GM12878 (cell line): ENCODE data around the gene MMP15. TPM values are rescaled to one million over a fixed set of nuclear protein-coding genes. Genes with fewer than 3 reads are reported as not detected.
"Not testable (repeated sequence)": the region's sequence is repeated elsewhere in the genome, so short reads cannot be mapped to it uniquely, and the experiment has no call there.

ENCODE experiments used
- ATAC-seq: fragments of 200-7000 bp; cut with Tn5 transposase; 3 replicates; pipeline ENCODE4 v1.9.1; 2020; ENCODE audit warnings: mild to moderate bottlenecking, moderate library complexity
- BruUV-seq: library from RNA; stranded (reverse); fragments of 400-500 nt; replicated peaks from 2 replicates; lab custom pipeline; 2021; lab: Mats Ljungman, UMichigan
- CTCF ChIA-PET: fragments of 300-600 bp; sonication (Branson Sonifier 250); formaldehyde crosslinking; extraction: SDS; loops from one replicate; lab custom pipeline; 2021; ENCODE audit warnings: inconsistent platforms; lab: Yijun Ruan, JAX
- POLR2A ChIA-PET: fragments of 350-600 bp; formaldehyde crosslinking; extraction: SDS; loops from one replicate; lab custom pipeline; 2021; ENCODE audit warnings: inconsistent platforms; lab: Charles Lee
- RAD21 ChIA-PET: fragments of 300-600 bp; sonication (Branson Sonifier 250); formaldehyde crosslinking; loops from one replicate; lab custom pipeline; 2023; ENCODE audit warnings: antibody characterized with exemption; ENCODE audit not compliant: unreplicated experiment; lab: Charles Lee
- SMC1A ChIA-PET: fragments of 300-600 bp; sonication (Branson Sonifier 250); formaldehyde crosslinking; loops from one replicate; lab custom pipeline; 2023; ENCODE audit not compliant: unreplicated experiment, uncharacterized antibody; lab: Charles Lee
- DNase-seq: peaks from one replicate; pipeline ENCODE4 v3.0.0-alpha.2; 2011; ENCODE audit warnings: low read depth, low spot score
- FAIRE-seq: peaks from 3 replicates; lab custom pipeline; 2011; peaks lifted over from hg19 to GRCh38; lab: Jason Lieb, UNC
- H2AFZ ChIP-seq: 2 replicates; pipeline ENCODE4 v1.6.0; 2011; ENCODE audit warnings: low read depth, low read length, control low read depth; ENCODE audit not compliant: control insufficient read depth
- H3K27ac ChIP-seq: 2 replicates; pipeline ENCODE4 v1.5.1; 2011; ENCODE audit warnings: control low read depth; ENCODE audit not compliant: control insufficient read depth, insufficient read depth
- H3K27me3 ChIP-seq, 2 experiments: replicated peaks in 1 of 2; 2 replicates each; pipeline versions ENCODE4 v1.6.0 to v1.6.1; 2011; ENCODE audit warnings: low read length in 1 of 2; ENCODE audit not compliant: control insufficient read depth in 2 of 2, insufficient read depth in 2 of 2
- H3K36me3 ChIP-seq, 2 experiments: 2 replicates each; pipeline ENCODE4 v1.5.1; 2011; ENCODE audit warnings: low read length in 1 of 2; ENCODE audit not compliant: control insufficient read depth in 2 of 2, insufficient read depth in 2 of 2
- H3K4me1 ChIP-seq: 2 replicates; pipeline ENCODE4 v1.6.1; 2011; ENCODE audit warnings: mild to moderate bottlenecking, low read length, moderate library complexity, mixed read lengths; ENCODE audit not compliant: control insufficient read depth, insufficient read depth
- H3K4me2 ChIP-seq: 2 replicates; pipeline ENCODE4 v1.6.0; 2011; ENCODE audit warnings: control low read depth; ENCODE audit not compliant: control insufficient read depth, insufficient read depth
- H3K4me3 ChIP-seq: fragments of 200-600 bp; sonication (generic); 2 replicates; pipeline ENCODE4 v1.5.1; 2016
- H3K79me2 ChIP-seq: 2 replicates; pipeline ENCODE4 v1.6.0; 2011; ENCODE audit warnings: low read length; ENCODE audit not compliant: control insufficient read depth, insufficient read depth
- H3K9ac ChIP-seq: 2 replicates; pipeline ENCODE4 v1.8.0; 2011; ENCODE audit warnings: low read length, control low read depth, mixed read lengths; ENCODE audit not compliant: control insufficient read depth, insufficient read depth
- H3K9me3 ChIP-seq: replicated peaks from 3 replicates; pipeline ENCODE4 v1.5.1; 2011; ENCODE audit warnings: mild to moderate bottlenecking, low read length; ENCODE audit not compliant: control insufficient read depth, insufficient read depth
- H4K20me1 ChIP-seq: 2 replicates; pipeline ENCODE4 v1.6.0; 2011; ENCODE audit not compliant: control insufficient read depth, insufficient read depth
- CBX3 ChIP-seq: fragments of 200-600 bp; sonication (generic); IDR thresholded peaks from 2 replicates; pipeline ENCODE4 v1.6.1; 2016; ENCODE audit warnings: low read depth, borderline replicate concordance
- CTCF ChIP-seq, 3 experiments: IDR thresholded peaks in 2 of 3; conservative IDR thresholded peaks in 1 of 3; 2 replicates each; pipeline ENCODE4 v1.5.1; 2011; ENCODE audit warnings: low read depth in 3 of 3, low read length in 3 of 3, mild to moderate bottlenecking in 3 of 3, control low read depth in 2 of 3, moderate library complexity in 2 of 3, inconsistent platforms in 1 of 3, mixed read lengths in 1 of 3; ENCODE audit not compliant: control insufficient read depth in 2 of 3, insufficient read depth in 1 of 3; ENCODE audit errors: extremely low read depth in 1 of 3
- KAT2A ChIP-seq: conservative IDR thresholded peaks from 2 replicates; pipeline ENCODE4 v1.6.1; 2011; ENCODE audit warnings: low read depth, low read length; ENCODE audit not compliant: control insufficient read depth
- MYB ChIP-seq: fragments of 150-350 bp; IDR thresholded peaks from 2 replicates; pipeline ENCODE4 v1.6.1; 2014; ENCODE audit warnings: mild to moderate bottlenecking, low read depth, low read length, borderline replicate concordance
- NFXL1 ChIP-seq: fragments of 450-650 bp; IDR thresholded peaks from 2 replicates; pipeline ENCODE4 v1.6.1; 2017; ENCODE audit warnings: antibody characterized with exemption, mild to moderate bottlenecking, borderline replicate concordance
- PAX8 ChIP-seq: fragments of 450-650 bp; IDR thresholded peaks from 2 replicates; pipeline ENCODE4 v1.6.1; 2017; ENCODE audit warnings: mild to moderate bottlenecking, moderate library complexity
- PBX3 ChIP-seq: IDR thresholded peaks from 2 replicates; pipeline ENCODE4 v1.6.1; 2011; ENCODE audit warnings: mild to moderate bottlenecking, low read depth, low read length, moderate library complexity; ENCODE audit not compliant: insufficient replicate concordance
- RAD21 ChIP-seq: IDR thresholded peaks from 2 replicates; pipeline ENCODE4 v1.6.1; 2011; ENCODE audit warnings: mild to moderate bottlenecking, low read depth, low read length, moderate library complexity; ENCODE audit not compliant: insufficient read depth
- RFX5 ChIP-seq: IDR thresholded peaks from 2 replicates; pipeline ENCODE4 v1.6.1; 2011; ENCODE audit warnings: low read depth, low read length, improper control_type of control experiment
- ZSCAN29 ChIP-seq: fragments of 450-650 bp; IDR thresholded peaks from 2 replicates; pipeline ENCODE4 v1.6.1; 2017; ENCODE audit warnings: mild to moderate bottlenecking, moderate library complexity
- WGBS: methylation state at CpG from one replicate; pipeline ENCODE4 v1.1.6; 2016; ENCODE audit warnings: low lambda C conversion rate; ENCODE audit not compliant: insufficient replicate concordance, insufficient coverage; ENCODE audit errors: missing lambda C conversion rate; 5-methylcytosine and 5-hydroxymethylcytosine counted together
- in situ Hi-C: fragments of 300-500 bp; cut with MboI; formaldehyde crosslinking; loops from 9 replicates; pipeline ENCODE4 v1.14.3; 2018; ENCODE audit warnings: mixed read lengths
- intact Hi-C: fragments of 100-400 bp; cut with micrococcal nuclease; formaldehyde crosslinking; loops from one replicate; pipeline ENCODE4 v1.14.2; 2022; ENCODE audit not compliant: unreplicated experiment
- polyA plus RNA-seq, 11 experiments: library from polyadenylated mRNA; depleted of rRNA in 4 of 11; unstranded in 6 of 11; stranded (reverse) in 5 of 11; fragments of >200 nt; fragmentation: Nextera tagmentation in 4 of 11; fragmentation: Illumina TruSeq in 1 of 11; extraction: Ambion mirVana in 4 of 11; extraction: Trizol in 1 of 11; gene quantifications; 1 replicate in 1 of 11; 2 replicates in 10 of 11; pipeline versions ENCODE4 v1.2.1 to v1.2.3, GENCODE V29; 2011 to 2016; ENCODE audit warnings: inconsistent platforms in 2 of 11, missing spikeins in 2 of 11, low read depth in 1 of 11
- total RNA-seq, 4 experiments: library from RNA; depleted of rRNA in 3 of 4; stranded (reverse); fragments of >200 nt in 3 of 4; fragmentation: Illumina TruSeq in 1 of 4; extraction: Trizol in 1 of 4; gene quantifications; 2 replicates each; pipeline versions ENCODE4 v1.2.1 to v1.2.3, GENCODE V29; 2013 to 2021

The MMP15 gene
- total and polyA plus RNA-seq, 10 of the 15 experiments (the other 5 are each of a cell fraction or from before 2014, with no cell fraction given), result 0.08 to 0.56 (median 0.10) TPM; not detected in 7

- DNase-seq, H3K4me1 ChIP-seq, H4K20me1 ChIP-seq, H3K27me3 ChIP-seq, H3K9me3 ChIP-seq, ATAC-seq, POLR2A ChIA-PET, FAIRE-seq, H3K4me3 ChIP-seq, in situ Hi-C loops, SMC1A ChIA-PET, H3K27ac ChIP-seq, H3K4me2 ChIP-seq, intact Hi-C loops, H3K79me2 ChIP-seq, CTCF ChIA-PET, H2AFZ ChIP-seq, H3K9ac ChIP-seq, H3K36me3 ChIP-seq, BruUV-seq: not testable (repeated sequence)
- WGBS, result 88% methylated on average over 3 of the region's 3 CpGs
- RAD21 ChIA-PET, result interaction anchor here (1.0 kb wide), 1 partner anchor 31 kb away, joined by 3 read pairs; no protein-coding TSS in a partner anchor
Observed at GRCh38 chr16:58090396-58090795, 64.8 kb downstream of the MMP15 start.

GRCh38 chr16:58094026-58094425, 68.5 kb downstream of the MMP15 start:
- BruUV-seq, result no TSS peak
- no peak for FAIRE-seq
- Histone ChIP-seq H3K9me3 (no peaks in the 10 kb centered on the region), H3K4me3 (no peak overlapping the region), H3K36me3 (no peaks in the 10 kb centered on the region), H3K4me2 (no peak overlapping the region), H3K27me3 (no peaks in the 10 kb centered on the region), H3K79me2 (no peaks in the 10 kb centered on the region), H3K4me1 (no peaks in the 10 kb centered on the region), H2AFZ (no peak overlapping the region), H3K27ac (no peak overlapping the region), H4K20me1 (no peaks in the 10 kb centered on the region), H3K9ac (no peak overlapping the region)
- TF ChIP-seq NFXL1, result no peak
- TF ChIP-seq ZSCAN29, result no peak
- TF ChIP-seq MYB, result no peak
- no peak for TF ChIP-seq PAX8
- no peak for TF ChIP-seq RFX5
- no peak for TF ChIP-seq KAT2A
- no peak for TF ChIP-seq CBX3
- TF ChIP-seq PBX3, result no peak
- TF ChIP-seq RAD21, result no peak
- no peak for TF ChIP-seq CTCF (IDR thresholded peaks at IDR 0.05 in 2 of 3, conservative IDR thresholded peaks at IDR 0.05 in 1 of 3; ENCODE audit: control insufficient read depth in 2 of 3, extremely low read depth in 1 of 3, insufficient read depth in 1 of 3, low read depth in 3 of 3, low read length in 3 of 3)
- intact Hi-C loops (no loop called here), in situ Hi-C loops (no loop called here)
- SMC1A ChIA-PET, result no interaction called here
- DNase-seq, result no peak
- RAD21 ChIA-PET, result no interaction called here
- POLR2A ChIA-PET, result interaction anchor here (0.6 kb wide), 1 partner anchor 278 kb away, joined by 3 read pairs; no protein-coding TSS in a partner anchor
- WGBS, result 57% methylated on average over 5 of the region's 5 CpGs
- no peak for ATAC-seq
- CTCF ChIA-PET, result no interaction called here
